ENCODE data around the gene DNAJC3.

DNAJC3 gene

GRCh38 chr13:95647321-95647720 is 29.6 kb upstream of the DNAJC3 start:
- Histone ChIP-seq H3K27me3 (ENCODE audit: control insufficient read depth, low read length) (peaks cover 7% of the 10 kb centered on the region), H3K4me3 (ENCODE audit: low read length) (no peak overlapping the region), H3K4me1 (ENCODE audit: control insufficient read depth, low read length) (no peaks in the 10 kb centered on the region), H4K20me1 (ENCODE audit: control insufficient read depth, insufficient read depth, low read depth, low read length) (no peaks in the 10 kb centered on the region), H3K4me2 (ENCODE audit: low read length) (no peak overlapping the region), H3K9me3 (ENCODE audit: control insufficient read depth, insufficient read depth, low read length) (no peaks in the 10 kb centered on the region), H3K9me2 (replicated peaks; ENCODE audit: control insufficient read depth, low read length) (no peaks in the 10 kb centered on the region), H3K36me3 (ENCODE audit: control insufficient read depth, low read length) (no peaks in the 10 kb centered on the region), H3K27ac (ENCODE audit: low read depth, low read length) (no peak overlapping the region), H3F3A (ENCODE audit: control insufficient read depth, insufficient read depth) (no peaks in the 10 kb centered on the region), H3K79me2 (ENCODE audit: control insufficient read depth, low read length) (no peaks in the 10 kb centered on the region)
- TF ChIP-seq, protein P1, sequence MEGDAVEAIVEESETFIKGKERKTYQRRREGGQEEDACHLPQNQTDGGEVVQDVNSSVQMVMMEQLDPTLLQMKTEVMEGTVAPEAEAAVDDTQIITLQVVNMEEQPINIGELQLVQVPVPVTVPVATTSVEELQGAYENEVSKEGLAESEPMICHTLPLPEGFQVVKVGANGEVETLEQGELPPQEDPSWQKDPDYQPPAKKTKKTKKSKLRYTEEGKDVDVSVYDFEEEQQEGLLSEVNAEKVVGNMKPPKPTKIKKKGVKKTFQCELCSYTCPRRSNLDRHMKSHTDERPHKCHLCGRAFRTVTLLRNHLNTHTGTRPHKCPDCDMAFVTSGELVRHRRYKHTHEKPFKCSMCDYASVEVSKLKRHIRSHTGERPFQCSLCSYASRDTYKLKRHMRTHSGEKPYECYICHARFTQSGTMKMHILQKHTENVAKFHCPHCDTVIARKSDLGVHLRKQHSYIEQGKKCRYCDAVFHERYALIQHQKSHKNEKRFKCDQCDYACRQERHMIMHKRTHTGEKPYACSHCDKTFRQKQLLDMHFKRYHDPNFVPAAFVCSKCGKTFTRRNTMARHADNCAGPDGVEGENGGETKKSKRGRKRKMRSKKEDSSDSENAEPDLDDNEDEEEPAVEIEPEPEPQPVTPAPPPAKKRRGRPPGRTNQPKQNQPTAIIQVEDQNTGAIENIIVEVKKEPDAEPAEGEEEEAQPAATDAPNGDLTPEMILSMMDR (IDR thresholded peaks at IDR 0.05; ENCODE audit: low read depth, low read length, poor library complexity, severe bottlenecking): no peak
- TF ChIP-seq EZH2phosphoT487 (IDR thresholded peaks at IDR 0.05; ENCODE audit: borderline replicate concordance, low read length): no peak

- no peak overlapping the region for H3K4me3 ChIP-seq (ENCODE audit: low read length)
- H3K36me3 ChIP-seq (ENCODE audit: control insufficient read depth, low read length): no peaks in the 10 kb centered on the region
- H3K27ac ChIP-seq (ENCODE audit: low read depth, low read length): no peak overlapping the region
- no peaks in the 10 kb centered on the region for H3K9me3 ChIP-seq (ENCODE audit: control insufficient read depth, insufficient read depth, low read length)
- no peak overlapping the region for H3K4me2 ChIP-seq (ENCODE audit: low read length)
- H3K79me2 ChIP-seq (ENCODE audit: control insufficient read depth, low read length): no peaks in the 10 kb centered on the region
- H4K20me1 ChIP-seq (ENCODE audit: control insufficient read depth, insufficient read depth, low read depth, low read length): no peaks in the 10 kb centered on the region
- no peaks in the 10 kb centered on the region for H3F3A ChIP-seq (ENCODE audit: control insufficient read depth, insufficient read depth)
- H3K4me1 ChIP-seq (ENCODE audit: control insufficient read depth, low read length): no peaks in the 10 kb centered on the region
- TF ChIP-seq, protein P1 (IDR thresholded peaks at IDR 0.05; ENCODE audit: low read depth, low read length, poor library complexity, severe bottlenecking): no peak
- TF ChIP-seq EZH2phosphoT487 (IDR thresholded peaks at IDR 0.05; ENCODE audit: borderline replicate concordance, low read length): no peak
- peaks cover 4% of the 10 kb centered on the region; the same call in 1 of the 2 replicates for H3K27me3 ChIP-seq (ENCODE audit: control insufficient read depth, low read length)
- no peaks in the 10 kb centered on the region for H3K9me2 ChIP-seq (replicated peaks; ENCODE audit: control insufficient read depth, low read length)
These were observed 26.2 kb upstream of the DNAJC3 start for GRCh38 chr13:95650696-95651095.

DNA sequence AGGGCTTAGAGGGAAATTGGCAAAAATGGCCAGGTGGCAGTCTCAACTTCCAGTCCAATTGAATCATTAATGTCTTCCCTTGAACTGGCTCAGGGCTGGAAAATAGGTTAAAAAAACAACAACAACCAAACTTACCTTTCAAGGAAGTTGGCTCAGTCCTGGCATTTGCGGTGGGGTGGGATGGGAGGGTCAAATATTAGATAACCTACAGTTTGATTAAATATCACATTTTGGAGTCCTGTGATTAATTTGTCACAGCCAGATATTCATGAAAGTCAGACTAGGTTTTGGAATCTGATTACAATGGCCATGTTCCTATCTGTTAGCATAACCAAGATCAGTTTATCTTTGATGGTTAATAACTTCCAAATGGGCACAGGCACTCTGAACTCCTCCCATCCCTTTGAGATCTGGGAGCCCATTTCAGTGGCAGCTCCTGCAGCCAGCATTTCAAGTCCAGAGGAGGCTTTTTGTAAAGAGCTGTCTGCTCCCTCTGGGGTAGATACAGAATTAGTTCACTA is 24.6 kb upstream of the DNAJC3 start:
- no peak overlapping the region for H3K27ac ChIP-seq (ENCODE audit: low read depth, low read length)
- peaks cover 4% of the 10 kb centered on the region; the same call in 1 of the 2 replicates for H3K27me3 ChIP-seq (ENCODE audit: control insufficient read depth, low read length)
- H3K9me2 ChIP-seq (replicated peaks; ENCODE audit: control insufficient read depth, low read length): no peaks in the 10 kb centered on the region
- H4K20me1 ChIP-seq (ENCODE audit: control insufficient read depth, insufficient read depth, low read depth, low read length): no peaks in the 10 kb centered on the region
- no peaks in the 10 kb centered on the region for H3K4me1 ChIP-seq (ENCODE audit: control insufficient read depth, low read length)
- TF ChIP-seq, protein P1 (IDR thresholded peaks at IDR 0.05; ENCODE audit: low read depth, low read length, poor library complexity, severe bottlenecking): no peak
- no peak for TF ChIP-seq EZH2phosphoT487 (IDR thresholded peaks at IDR 0.05; ENCODE audit: borderline replicate concordance, low read length)
- H3F3A ChIP-seq (ENCODE audit: control insufficient read depth, insufficient read depth): no peaks in the 10 kb centered on the region
- H3K4me3 ChIP-seq (ENCODE audit: low read length): no peak overlapping the region
- no peaks in the 10 kb centered on the region for H3K79me2 ChIP-seq (ENCODE audit: control insufficient read depth, low read length)
- H3K9me3 ChIP-seq (ENCODE audit: control insufficient read depth, insufficient read depth, low read length): no peaks in the 10 kb centered on the region
- H3K36me3 ChIP-seq (ENCODE audit: control insufficient read depth, low read length): no peaks in the 10 kb centered on the region
- no peak overlapping the region for H3K4me2 ChIP-seq (ENCODE audit: low read length)

All from DOHH2 (cell line).